PC-9 (cell line): ENCODE data around the gene ECSIT. TPM values are rescaled to one million over a fixed set of nuclear protein-coding genes. Genes with fewer than 3 reads are reported as not detected.
"Not testable (repeated sequence)": the region's sequence is repeated elsewhere in the genome, so short reads cannot be mapped to it uniquely, and the experiment has no call there.

Experiments
- BruUV-seq: library from RNA; stranded (reverse); fragments of 400-500 nt; replicated peaks from 2 replicates; lab custom pipeline; 2021; lab: Mats Ljungman, UMichigan
- CTCF ChIA-PET: fragments of 300-600 bp; sonication (Branson Sonifier 250); formaldehyde crosslinking; loops from one replicate; lab custom pipeline; 2022; ENCODE audit warnings: antibody characterized with exemption; lab: Charles Lee
- POLR2A ChIA-PET: fragments of 300-600 bp; sonication (Branson Sonifier 250); formaldehyde crosslinking; loops from one replicate; lab custom pipeline; 2022; ENCODE audit warnings: antibody characterized with exemption; ENCODE audit not compliant: unreplicated experiment; lab: Charles Lee
- DNase-seq, 2 experiments: peaks; one replicate each; pipeline versions ENCODE4 v3.0.0 to v3.0.0-alpha.2; 2015 to 2022; ENCODE audit warnings: mixed read lengths in 1 of 2
- H2AFZ ChIP-seq: fragments of 200-600 bp; sonication (generic); 2 replicates; pipeline ENCODE4 v1.8.1; 2017; ENCODE audit warnings: antibody characterized with exemption
- H3F3A ChIP-seq: fragments of 200-600 bp; sonication (generic); 2 replicates; pipeline ENCODE4 v1.8.1; 2017; ENCODE audit warnings: antibody characterized with exemption, mild to moderate bottlenecking, low read depth; ENCODE audit not compliant: insufficient read depth
- H3K27ac ChIP-seq: fragments of 200-600 bp; sonication (generic); 2 replicates; pipeline ENCODE4 v1.6.1; 2016; ENCODE audit warnings: mixed run types
- H3K27me3 ChIP-seq: fragments of 200-600 bp; sonication (generic); 2 replicates; pipeline ENCODE4 v1.6.1; 2016; ENCODE audit warnings: low read depth, mixed run types; ENCODE audit not compliant: insufficient read depth
- H3K36me3 ChIP-seq: fragments of 200-600 bp; sonication (generic); 2 replicates; pipeline ENCODE4 v1.6.1; 2016; ENCODE audit warnings: low read depth, mixed run types
- H3K4me1 ChIP-seq: fragments of 200-600 bp; sonication (generic); replicated peaks from 2 replicates; pipeline ENCODE4 v1.6.1; 2016; ENCODE audit warnings: mixed run types; ENCODE audit not compliant: insufficient read depth
- H3K4me2 ChIP-seq: fragments of 200-600 bp; sonication (generic); 2 replicates; pipeline ENCODE4 v1.6.1; 2017; ENCODE audit warnings: mixed run types
- H3K4me3 ChIP-seq: fragments of 200-600 bp; sonication (generic); 2 replicates; pipeline ENCODE4 v1.6.1; 2016; ENCODE audit warnings: mixed run types
- H3K79me2 ChIP-seq: fragments of 200-600 bp; sonication (generic); 2 replicates; pipeline ENCODE4 v1.6.1; 2017; ENCODE audit warnings: low read depth, mixed run types
- H3K9me2 ChIP-seq: fragments of 200-600 bp; sonication (generic); 2 replicates; pipeline ENCODE4 v1.8.1; 2017; ENCODE audit warnings: mild to moderate bottlenecking; ENCODE audit not compliant: insufficient read depth
- H3K9me3 ChIP-seq: fragments of 200-600 bp; sonication (generic); 2 replicates; pipeline ENCODE4 v1.8.1; 2016; ENCODE audit warnings: low read depth; ENCODE audit not compliant: insufficient read depth
- H4K20me1 ChIP-seq: fragments of 200-600 bp; sonication (generic); 2 replicates; pipeline ENCODE4 v1.8.1; 2017; ENCODE audit not compliant: insufficient read depth
- EZH2 ChIP-seq: fragments of 200-600 bp; sonication (generic); IDR thresholded peaks from 2 replicates; pipeline ENCODE4 v1.8.0; 2017; ENCODE audit warnings: antibody characterized with exemption, low read depth
- intact Hi-C: fragments of 100-400 bp; cut with micrococcal nuclease; formaldehyde crosslinking; loops from one replicate; pipeline ENCODE4 v1.10.0; 2022; ENCODE audit not compliant: unreplicated experiment
- total RNA-seq: library from RNA; stranded (reverse); gene quantifications from 2 replicates; pipeline ENCODE4 v1.2.3, GENCODE V29; 2021
- TF ChIP-seq, protein P1 (sequence below): fragments of 200-600 bp; sonication (generic); conservative IDR thresholded peaks from 2 replicates; pipeline ENCODE4 v1.6.1; 2017; ENCODE audit warnings: mixed run types, antibody characterized with exemption, mild to moderate bottlenecking, moderate library complexity

Gene ECSIT
- total RNA-seq, 1 experiment from 2014 or later, result 42.4 TPM

DNA sequence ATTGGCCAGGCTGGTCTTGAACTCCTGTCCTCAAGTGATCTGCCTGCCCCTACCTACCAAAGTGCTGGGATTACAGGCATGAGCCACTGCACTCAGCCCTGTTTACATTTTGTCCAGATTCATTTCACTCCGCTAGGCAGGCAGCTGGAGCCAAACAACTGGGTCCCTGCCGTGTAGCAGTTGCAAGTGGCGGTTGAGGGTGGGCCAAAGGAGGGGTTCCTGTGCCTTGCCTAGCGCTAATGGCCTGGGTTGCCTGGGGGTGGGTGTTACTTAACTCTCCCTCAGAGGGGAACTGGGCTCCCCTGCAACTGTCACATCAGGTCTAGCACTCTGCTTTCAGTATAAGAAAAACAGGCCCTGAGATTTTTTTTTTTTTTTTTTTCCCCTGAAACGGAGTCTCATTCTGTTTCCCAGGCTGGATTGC, 41.1 kb upstream of the ECSIT start:
- Histone ChIP-seq H3K4me1 (no peaks in the 10 kb centered on the region), H4K20me1 (no peaks in the 10 kb centered on the region), H3K27ac (no peak overlapping the region), H3K4me2 (no peak overlapping the region), H3K36me3 (no peaks in the 10 kb centered on the region), H3K9me2 (no peaks in the 10 kb centered on the region), H3K27me3 (no peaks in the 10 kb centered on the region), H3K79me2 (no peaks in the 10 kb centered on the region), H3F3A (0 out of 2 replicates have a peak, but pooled peaks cover 8% of the 10 kb centered on the region), H3K4me3 (no peak overlapping the region), H2AFZ (no peak overlapping the region), H3K9me3 (no peaks in the 10 kb centered on the region)
- CTCF ChIA-PET, result interaction anchor here (0.6 kb wide), 1 partner anchor 12 kb away, joined by 9 read pairs; no protein-coding TSS in a partner anchor
- POLR2A ChIA-PET, result no interaction called here
- no peak for DNase-seq
- TF ChIP-seq, protein P1, sequence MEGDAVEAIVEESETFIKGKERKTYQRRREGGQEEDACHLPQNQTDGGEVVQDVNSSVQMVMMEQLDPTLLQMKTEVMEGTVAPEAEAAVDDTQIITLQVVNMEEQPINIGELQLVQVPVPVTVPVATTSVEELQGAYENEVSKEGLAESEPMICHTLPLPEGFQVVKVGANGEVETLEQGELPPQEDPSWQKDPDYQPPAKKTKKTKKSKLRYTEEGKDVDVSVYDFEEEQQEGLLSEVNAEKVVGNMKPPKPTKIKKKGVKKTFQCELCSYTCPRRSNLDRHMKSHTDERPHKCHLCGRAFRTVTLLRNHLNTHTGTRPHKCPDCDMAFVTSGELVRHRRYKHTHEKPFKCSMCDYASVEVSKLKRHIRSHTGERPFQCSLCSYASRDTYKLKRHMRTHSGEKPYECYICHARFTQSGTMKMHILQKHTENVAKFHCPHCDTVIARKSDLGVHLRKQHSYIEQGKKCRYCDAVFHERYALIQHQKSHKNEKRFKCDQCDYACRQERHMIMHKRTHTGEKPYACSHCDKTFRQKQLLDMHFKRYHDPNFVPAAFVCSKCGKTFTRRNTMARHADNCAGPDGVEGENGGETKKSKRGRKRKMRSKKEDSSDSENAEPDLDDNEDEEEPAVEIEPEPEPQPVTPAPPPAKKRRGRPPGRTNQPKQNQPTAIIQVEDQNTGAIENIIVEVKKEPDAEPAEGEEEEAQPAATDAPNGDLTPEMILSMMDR, result no peak
- TF ChIP-seq EZH2, result no peak
- BruUV-seq, result no TSS peak
- intact Hi-C loops, result no loop called here

- ChIA-PET POLR2A (no interaction called here), CTCF (no interaction called here)
- no peak for DNase-seq
Measured at GRCh38 chr19:11566164-11566563, 37.2 kb upstream of the ECSIT start.

GRCh38 chr19:11565649-11565980, 36.7 kb upstream of the ECSIT start:
- intact Hi-C loops, H3K9me3 ChIP-seq, DNase-seq, H3K36me3 ChIP-seq, CTCF ChIA-PET, H2AFZ ChIP-seq, H3K27me3 ChIP-seq, H3K9me2 ChIP-seq, H3K4me2 ChIP-seq, H3K4me3 ChIP-seq, H3K4me1 ChIP-seq, POLR2A ChIA-PET, H3K79me2 ChIP-seq, H4K20me1 ChIP-seq, H3K27ac ChIP-seq, BruUV-seq: not testable (repeated sequence)
- H3F3A ChIP-seq, result peaks cover 13% of the 10 kb centered on the region; the same call in 1 of the 2 replicates

More at GRCh38 chr19:11566164-11566563, 37.2 kb upstream of the ECSIT start:
- H3K9me3 ChIP-seq, result no peaks in the 10 kb centered on the region
- H3K4me1 ChIP-seq, result no peaks in the 10 kb centered on the region
- H3K79me2 ChIP-seq, result no peaks in the 10 kb centered on the region
- 0 out of 2 replicates have a peak, but pooled peaks cover 10% of the 10 kb centered on the region for H3F3A ChIP-seq
- no peaks in the 10 kb centered on the region for H4K20me1 ChIP-seq
- intact Hi-C loops, result no loop called here
- BruUV-seq, result no TSS peak
- H3K36me3 ChIP-seq, result no peaks in the 10 kb centered on the region
- no peak overlapping the region for H3K27ac ChIP-seq
- no peak overlapping the region for H3K4me2 ChIP-seq
- H3K9me2 ChIP-seq, result no peaks in the 10 kb centered on the region
- H3K4me3 ChIP-seq, result no peak overlapping the region
- no peak for TF ChIP-seq EZH2
- TF ChIP-seq, protein P1, result no peak
- H2AFZ ChIP-seq, result no peak overlapping the region
- H3K27me3 ChIP-seq, result no peaks in the 10 kb centered on the region

GRCh38 chr19:11564082-11564807, 35.3 kb upstream of the ECSIT start:
- POLR2A ChIA-PET, H3K4me1 ChIP-seq, DNase-seq, H3K27ac ChIP-seq, H3K4me3 ChIP-seq, H3K4me2 ChIP-seq, BruUV-seq, H3K9me2 ChIP-seq, H2AFZ ChIP-seq, H3K9me3 ChIP-seq, H4K20me1 ChIP-seq, H3K27me3 ChIP-seq, H3K36me3 ChIP-seq: not testable (repeated sequence)
- Histone ChIP-seq H3K79me2 (peaks cover 15% of the 10 kb centered on the region), H3F3A (peaks cover 16% of the 10 kb centered on the region; the same call in 1 of the 2 replicates)
- intact Hi-C loops, result loop anchor here (5.0 kb wide), 1 partner anchor 233 kb away; the partner anchor contains the start of gene ZNF491
- CTCF ChIA-PET, result interaction anchor here (0.6 kb wide), 1 partner anchor 8 kb away, joined by 7 read pairs; no protein-coding TSS in a partner anchor
